HepG2 (cell line): ENCODE data around the gene PIGV. TPM values are rescaled to one million over a fixed set of nuclear protein-coding genes. Genes with fewer than 3 reads are reported as not detected.

ENCODE experiments used
- ATF5 ChIP-seq: sonication (generic); formaldehyde crosslinking; IDR thresholded peaks from 2 replicates; pipeline ENCODE4 v1.4.0; 2020; ENCODE audit warnings: mild to moderate bottlenecking, low read depth, missing genetic modification reagents
- CBX5 ChIP-seq: sonication (generic); formaldehyde crosslinking; IDR thresholded peaks from 2 replicates; pipeline ENCODE4 v1.4.0; 2020; ENCODE audit warnings: missing genetic modification reagents, borderline replicate concordance
- CHCHD3 ChIP-seq: sonication (generic); formaldehyde crosslinking; IDR thresholded peaks from 2 replicates; pipeline ENCODE4 v1.8.0; 2022; ENCODE audit warnings: mild to moderate bottlenecking, missing genetic modification reagents, moderate library complexity
- FOXM1 ChIP-seq: sonication (generic); formaldehyde crosslinking; IDR thresholded peaks from 2 replicates; pipeline ENCODE4 v1.5.0; 2020; ENCODE audit warnings: missing genetic modification reagents
- KLF6 ChIP-seq: IDR thresholded peaks from 2 replicates; pipeline ENCODE4 v1.8.0; 2016; ENCODE audit warnings: missing biosample characterization, missing genetic modification reagents
- MEIS2 ChIP-seq: sonication (generic); formaldehyde crosslinking; IDR thresholded peaks from 2 replicates; pipeline ENCODE4 v1.9.0; 2021; ENCODE audit warnings: mild to moderate bottlenecking, missing genetic modification reagents
- MXD1 ChIP-seq: sonication (generic); formaldehyde crosslinking; IDR thresholded peaks from 2 replicates; pipeline ENCODE4 v1.4.0; 2020; ENCODE audit warnings: mild to moderate bottlenecking, missing genetic modification reagents
- NCOA2 ChIP-seq: sonication (generic); formaldehyde crosslinking; IDR thresholded peaks from 2 replicates; pipeline ENCODE4 v1.8.0; 2022; ENCODE audit warnings: inconsistent platforms
- NRL ChIP-seq: sonication (generic); formaldehyde crosslinking; IDR thresholded peaks from 2 replicates; pipeline ENCODE4 v1.5.0; 2020; ENCODE audit warnings: missing genetic modification reagents, mild to moderate bottlenecking, moderate library complexity, borderline replicate concordance
- PBX3 ChIP-seq: sonication (generic); formaldehyde crosslinking; IDR thresholded peaks from 2 replicates; pipeline ENCODE4 v1.8.1; 2023; ENCODE audit warnings: missing genetic modification reagents, inconsistent platforms, borderline replicate concordance
- SKI ChIP-seq: fragments of 450-650 bp; IDR thresholded peaks from one replicate; pipeline ENCODE4 v1.6.1; 2018; ENCODE audit warnings: mild to moderate bottlenecking; ENCODE audit not compliant: partially characterized antibody
- TRIM22 ChIP-seq: fragments of 450-650 bp; IDR thresholded peaks from 2 replicates; pipeline ENCODE4 v1.6.1; 2017
- ZBTB10 ChIP-seq: sonication (generic); formaldehyde crosslinking; IDR thresholded peaks from 2 replicates; pipeline ENCODE4 v1.4.0; 2020; ENCODE audit warnings: missing genetic modification reagents, borderline replicate concordance
- ZNF264 ChIP-seq: sonication (generic); formaldehyde crosslinking; IDR thresholded peaks from 2 replicates; pipeline ENCODE4 v1.4.0; 2020; ENCODE audit warnings: missing genetic modification reagents
- ZNF326 ChIP-seq: sonication (generic); formaldehyde crosslinking; IDR thresholded peaks from 2 replicates; pipeline ENCODE4 v1.4.0; 2020; ENCODE audit warnings: missing genetic modification reagents, borderline replicate concordance
- ZNF354B ChIP-seq: sonication (generic); formaldehyde crosslinking; IDR thresholded peaks from 2 replicates; pipeline ENCODE4 v1.8.0; 2022; ENCODE audit warnings: mild to moderate bottlenecking, missing genetic modification reagents
- ZNF580 ChIP-seq: IDR thresholded peaks from 2 replicates; pipeline ENCODE4 v1.6.1; 2016; ENCODE audit warnings: low read depth, borderline replicate concordance
- ZNF710 ChIP-seq: sonication (generic); formaldehyde crosslinking; IDR thresholded peaks from 2 replicates; pipeline ENCODE4 v1.5.0; 2020; ENCODE audit warnings: mild to moderate bottlenecking, missing genetic modification reagents, borderline replicate concordance
- ZNF772 ChIP-seq: sonication (generic); formaldehyde crosslinking; IDR thresholded peaks from 2 replicates; pipeline ENCODE4 v1.5.0; 2020; ENCODE audit warnings: mild to moderate bottlenecking, missing genetic modification reagents
- polyA plus RNA-seq, 8 experiments: library from polyadenylated mRNA; depleted of rRNA in 3 of 8; stranded (reverse) in 7 of 8; unstranded in 1 of 8; fragments of >200 nt; fragmentation: Illumina TruSeq in 4 of 8; extraction: Trizol in 4 of 8; gene quantifications; 2 replicates each; pipeline versions ENCODE4 v1.2.1 to v1.2.3, GENCODE V29; 2011 to 2016; ENCODE audit warnings: low read depth in 4 of 8, missing spikeins in 1 of 8, mixed read lengths in 1 of 8; ENCODE audit not compliant: insufficient read depth in 1 of 8
- total RNA-seq, 5 experiments: library from RNA; depleted of rRNA; stranded (reverse); fragments of >200 nt; fragmentation: Illumina TruSeq; extraction: Trizol; gene quantifications; 2 replicates each; pipeline ENCODE4 v1.2.3, GENCODE V29; 2016; ENCODE audit warnings: low read depth in 1 of 5

PIGV gene
- total and polyA plus RNA-seq, 2 of the 13 experiments (the other 11 are each of a cell fraction or from before 2014, with no cell fraction given), result 13.5 to 22.7 TPM

- TF ChIP-seq ATF5 (CRISPR knock-in tag), result no peak
- TF ChIP-seq NRL (CRISPR knock-in tag), result peak; percentile 30; the same call in 1 of the 2 replicates
- TF ChIP-seq ZBTB10, result no peak
- no peak for TF ChIP-seq MEIS2 (CRISPR knock-in tag)
- TF ChIP-seq CBX5 (CRISPR knock-in tag), result no peak
- TF ChIP-seq SKI, result no peak
- no peak for TF ChIP-seq PBX3 (CRISPR knock-in tag)
- TF ChIP-seq ZNF580 (CRISPR knock-in tag), result no peak
- no peak for TF ChIP-seq FOXM1
- peak; percentile 35; the same call in 1 of the 2 replicates for TF ChIP-seq ZNF354B (CRISPR knock-in tag)
- TF ChIP-seq ZNF772, result peak; percentile 16; the same call in 1 of the 2 replicates
- no peak for TF ChIP-seq ZNF710 (CRISPR knock-in tag)
- peak; percentile 74 for TF ChIP-seq KLF6
- TF ChIP-seq CHCHD3, result peak; percentile 49
- TF ChIP-seq TRIM22, result no peak
- TF ChIP-seq ZNF326 (CRISPR knock-in tag), result no peak
- no peak for TF ChIP-seq MXD1 (CRISPR knock-in tag)
- TF ChIP-seq NCOA2, result no peak
- TF ChIP-seq ZNF264 (CRISPR knock-in tag), result no peak
Measured at GRCh38 chr1:26787706-26788514, at the start of gene PIGV (continued).
